ENCODE measurements around the gene SLC15A2. TPM values are rescaled to one million over a fixed set of nuclear protein-coding genes. Genes with fewer than 3 reads are reported as not detected.
A peak's percentile ranks its signal among the peaks of the same experiment; 100 is the strongest.
"Not testable (repeated sequence)": the region's sequence is repeated elsewhere in the genome, so short reads cannot be mapped to it uniquely, and the experiment has no call there.

Gene SLC15A2
- total RNA-seq, 2 donors from 2014 or later, result 0.73 to 2.1 TPM

DNA sequence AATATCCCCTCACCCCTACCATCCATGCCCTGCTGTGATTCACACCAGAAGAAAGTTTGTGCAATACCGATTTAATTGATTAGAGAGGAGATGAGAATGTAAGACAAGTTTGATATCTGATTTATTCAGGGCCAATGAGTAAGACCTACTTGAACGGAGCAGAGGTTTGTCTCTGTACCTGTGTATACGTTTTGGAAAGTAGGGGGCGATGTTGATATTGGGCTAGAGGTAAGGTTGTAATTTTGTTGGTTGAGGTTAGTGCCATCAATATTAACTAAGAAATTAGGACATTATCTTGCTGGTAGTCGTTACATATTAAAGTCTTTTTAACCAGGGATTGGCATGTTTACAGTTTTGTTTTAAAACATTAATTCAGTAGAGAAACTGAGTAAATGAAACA lies 38.6 kb upstream of the SLC15A2 start:
- 24% methylated on average over 2 to 5 of the region's 5 CpGs for WGBS, 2 experiments (ENCODE audit: insufficient coverage in 1 of 2, insufficient read length in 1 of 2)
- peak; percentile 50 for DNase-seq
- Histone ChIP-seq H3K9ac (ENCODE audit: extremely low read depth, low read length, poor library complexity, severe bottlenecking) (no peak overlapping the region), H3K9me3 (ENCODE audit: control insufficient read depth, low read length) (no peaks in the 10 kb centered on the region), H3K27ac (ENCODE audit: low read depth, low read length) (no peak overlapping the region), H3K27me3 (ENCODE audit: control insufficient read depth, insufficient read depth, low read length, poor library complexity, severe bottlenecking) (no peaks in the 10 kb centered on the region), H3K4me3 (ENCODE audit: low read length) (no peak overlapping the region), H3K4me1 (ENCODE audit: control insufficient read depth, insufficient read depth, low read length) (no peaks in the 10 kb centered on the region), H3K36me3 (ENCODE audit: control insufficient read depth, insufficient read depth, low read length) (no peaks in the 10 kb centered on the region)
- no peaks in the 10 kb centered on the region for H3K27me3 Mint-ChIP-seq (ENCODE audit: insufficient read depth)
- H3K9me3 Mint-ChIP-seq, result no peaks in the 10 kb centered on the region
- TF ChIP-seq, protein P1, sequence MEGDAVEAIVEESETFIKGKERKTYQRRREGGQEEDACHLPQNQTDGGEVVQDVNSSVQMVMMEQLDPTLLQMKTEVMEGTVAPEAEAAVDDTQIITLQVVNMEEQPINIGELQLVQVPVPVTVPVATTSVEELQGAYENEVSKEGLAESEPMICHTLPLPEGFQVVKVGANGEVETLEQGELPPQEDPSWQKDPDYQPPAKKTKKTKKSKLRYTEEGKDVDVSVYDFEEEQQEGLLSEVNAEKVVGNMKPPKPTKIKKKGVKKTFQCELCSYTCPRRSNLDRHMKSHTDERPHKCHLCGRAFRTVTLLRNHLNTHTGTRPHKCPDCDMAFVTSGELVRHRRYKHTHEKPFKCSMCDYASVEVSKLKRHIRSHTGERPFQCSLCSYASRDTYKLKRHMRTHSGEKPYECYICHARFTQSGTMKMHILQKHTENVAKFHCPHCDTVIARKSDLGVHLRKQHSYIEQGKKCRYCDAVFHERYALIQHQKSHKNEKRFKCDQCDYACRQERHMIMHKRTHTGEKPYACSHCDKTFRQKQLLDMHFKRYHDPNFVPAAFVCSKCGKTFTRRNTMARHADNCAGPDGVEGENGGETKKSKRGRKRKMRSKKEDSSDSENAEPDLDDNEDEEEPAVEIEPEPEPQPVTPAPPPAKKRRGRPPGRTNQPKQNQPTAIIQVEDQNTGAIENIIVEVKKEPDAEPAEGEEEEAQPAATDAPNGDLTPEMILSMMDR (conservative IDR thresholded peaks at IDR 0.05), result peak; percentile 81
- H3K27ac Mint-ChIP-seq, result no peak overlapping the region
- no peak overlapping the region for H3K4me3 Mint-ChIP-seq
- peaks cover 9% of the 10 kb centered on the region for H3K4me1 Mint-ChIP-seq
- H3K36me3 Mint-ChIP-seq (ENCODE audit: low read depth), result peaks cover 3% of the 10 kb centered on the region

DNA sequence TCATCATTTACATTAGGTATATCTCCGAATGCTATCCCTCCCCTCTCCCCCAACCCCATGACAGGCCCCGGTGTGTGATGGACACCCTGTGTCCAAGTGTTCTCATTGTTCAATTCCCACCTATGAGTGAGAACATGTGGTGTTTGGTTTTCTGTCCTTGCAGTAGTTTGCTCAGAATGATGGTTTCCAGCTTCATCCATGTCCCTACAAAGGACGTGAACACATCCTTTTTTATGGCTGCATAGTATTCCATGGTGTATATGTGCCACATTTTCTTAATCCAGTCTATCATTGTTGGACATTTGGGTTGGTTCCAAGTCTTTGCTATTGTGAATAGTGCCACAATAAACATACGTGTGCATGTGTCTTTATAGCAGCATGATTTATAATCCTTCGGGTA lies 36.4 kb upstream of the SLC15A2 start:
- H3K27ac Mint-ChIP-seq; H3K27me3 ChIP-seq (ENCODE audit: control insufficient read depth, insufficient read depth, low read length, poor library complexity, severe bottlenecking); H3K4me3 Mint-ChIP-seq; H3K4me1 Mint-ChIP-seq; H3K9ac ChIP-seq (ENCODE audit: extremely low read depth, low read length, poor library complexity, severe bottlenecking); H3K4me1 ChIP-seq (ENCODE audit: control insufficient read depth, insufficient read depth, low read length); H3K27ac ChIP-seq (ENCODE audit: low read depth, low read length); H3K36me3 ChIP-seq (ENCODE audit: control insufficient read depth, insufficient read depth, low read length); DNase-seq; H3K9me3 ChIP-seq (ENCODE audit: control insufficient read depth, low read length); H3K4me3 ChIP-seq (ENCODE audit: low read length); H3K27me3 Mint-ChIP-seq (ENCODE audit: insufficient read depth); H3K36me3 Mint-ChIP-seq (ENCODE audit: low read depth): not testable (repeated sequence)
- WGBS, 2 experiments (ENCODE audit: insufficient coverage in 1 of 2, insufficient read length in 1 of 2), result 93% methylated on average over 3 of the region's 5 CpGs; no CpG with 5 or more reads in 1 of the 2 experiments
- peaks cover 12% of the 10 kb centered on the region for H3K9me3 Mint-ChIP-seq

DNA sequence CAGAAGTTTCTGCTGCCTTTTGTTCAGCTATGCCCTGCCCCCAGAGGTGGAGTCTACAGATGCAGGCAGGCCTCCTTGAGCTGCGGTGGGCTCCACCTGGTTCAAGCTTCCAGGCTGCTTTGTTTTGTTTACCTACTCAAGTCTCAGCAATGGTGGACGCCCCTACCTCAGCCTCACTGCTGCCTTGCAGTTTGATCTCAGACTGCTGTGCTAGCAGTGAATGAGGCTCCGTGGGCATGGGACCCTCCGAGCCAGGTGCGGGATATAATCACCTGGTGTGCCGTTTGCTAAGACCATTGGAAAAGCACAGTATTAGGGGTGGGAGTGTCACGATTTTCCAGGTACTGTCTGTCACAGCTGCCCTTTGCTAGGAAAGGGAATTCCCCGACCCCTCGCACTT lies 31.0 kb upstream of the SLC15A2 start:
- H3K27me3 Mint-ChIP-seq (ENCODE audit: insufficient read depth); H3K4me3 ChIP-seq (ENCODE audit: low read length); H3K4me3 Mint-ChIP-seq; H3K4me1 Mint-ChIP-seq; H3K27ac ChIP-seq (ENCODE audit: low read depth, low read length); H3K27ac Mint-ChIP-seq; H3K27me3 ChIP-seq (ENCODE audit: control insufficient read depth, insufficient read depth, low read length, poor library complexity, severe bottlenecking); DNase-seq; H3K36me3 ChIP-seq (ENCODE audit: control insufficient read depth, insufficient read depth, low read length); H3K9ac ChIP-seq (ENCODE audit: extremely low read depth, low read length, poor library complexity, severe bottlenecking); H3K4me1 ChIP-seq (ENCODE audit: control insufficient read depth, insufficient read depth, low read length): not testable (repeated sequence)
- Mint-ChIP-seq H3K36me3 (ENCODE audit: low read depth) (peaks cover 14% of the 10 kb centered on the region), H3K9me3 (peaks cover 32% of the 10 kb centered on the region)
- 94% methylated on average over 9 of the region's 9 CpGs for WGBS, 2 experiments (ENCODE audit: insufficient coverage in 1 of 2, insufficient read length in 1 of 2)
- H3K9me3 ChIP-seq (ENCODE audit: control insufficient read depth, low read length), result peaks cover 23% of the 10 kb centered on the region

DNA sequence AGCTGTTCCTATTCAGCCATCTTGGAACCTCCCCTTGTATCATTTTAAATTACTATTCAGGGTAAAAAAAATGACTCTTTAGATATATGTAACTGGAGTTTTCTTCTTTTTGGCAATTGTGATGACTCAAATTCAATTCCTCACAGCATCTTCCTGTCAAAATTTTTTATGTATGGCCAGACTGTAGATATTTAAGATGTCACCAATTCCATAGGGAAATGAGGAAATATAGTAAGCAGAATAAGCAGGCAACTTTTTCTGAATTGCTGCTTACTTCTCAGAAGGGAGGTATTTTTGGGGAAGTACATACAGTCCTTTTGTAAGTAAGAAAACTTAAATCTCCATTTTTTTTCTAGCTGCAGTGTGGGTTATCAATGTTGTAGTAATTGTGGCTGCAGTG lies 30.4 kb upstream of the SLC15A2 start:
- Mint-ChIP-seq H3K4me1 (peaks cover 9% of the 10 kb centered on the region), H3K9me3 (peaks cover 32% of the 10 kb centered on the region), H3K27ac (no peak overlapping the region), H3K4me3 (no peak overlapping the region), H3K27me3 (ENCODE audit: insufficient read depth) (no peaks in the 10 kb centered on the region), H3K36me3 (ENCODE audit: low read depth) (peaks cover 14% of the 10 kb centered on the region)
- Histone ChIP-seq H3K4me1 (ENCODE audit: control insufficient read depth, insufficient read depth, low read length) (no peaks in the 10 kb centered on the region), H3K4me3 (ENCODE audit: low read length) (peak overlapping the region; percentile 49), H3K27ac (ENCODE audit: low read depth, low read length) (no peak overlapping the region), H3K36me3 (ENCODE audit: control insufficient read depth, insufficient read depth, low read length) (no peaks in the 10 kb centered on the region), H3K27me3 (ENCODE audit: control insufficient read depth, insufficient read depth, low read length, poor library complexity, severe bottlenecking) (no peaks in the 10 kb centered on the region), H3K9me3 (ENCODE audit: control insufficient read depth, low read length) (peaks cover 23% of the 10 kb centered on the region), H3K9ac (ENCODE audit: extremely low read depth, low read length, poor library complexity, severe bottlenecking) (no peak overlapping the region)
- TF ChIP-seq, protein P1 (conservative IDR thresholded peaks at IDR 0.05), result no peak
- DNase-seq, result no peak

Data from endodermal cell (in vitro differentiated cells).